ENCODE data around the gene PAX2. TPM values are rescaled to one million over a fixed set of nuclear protein-coding genes. Genes with fewer than 3 reads are reported as not detected.
A peak's percentile ranks its signal among the peaks of the same experiment; 100 is the strongest.

PAX2 gene
- total RNA-seq, 2 donors from 2014 or later = 0.16 TPM; not detected in 1

DNA sequence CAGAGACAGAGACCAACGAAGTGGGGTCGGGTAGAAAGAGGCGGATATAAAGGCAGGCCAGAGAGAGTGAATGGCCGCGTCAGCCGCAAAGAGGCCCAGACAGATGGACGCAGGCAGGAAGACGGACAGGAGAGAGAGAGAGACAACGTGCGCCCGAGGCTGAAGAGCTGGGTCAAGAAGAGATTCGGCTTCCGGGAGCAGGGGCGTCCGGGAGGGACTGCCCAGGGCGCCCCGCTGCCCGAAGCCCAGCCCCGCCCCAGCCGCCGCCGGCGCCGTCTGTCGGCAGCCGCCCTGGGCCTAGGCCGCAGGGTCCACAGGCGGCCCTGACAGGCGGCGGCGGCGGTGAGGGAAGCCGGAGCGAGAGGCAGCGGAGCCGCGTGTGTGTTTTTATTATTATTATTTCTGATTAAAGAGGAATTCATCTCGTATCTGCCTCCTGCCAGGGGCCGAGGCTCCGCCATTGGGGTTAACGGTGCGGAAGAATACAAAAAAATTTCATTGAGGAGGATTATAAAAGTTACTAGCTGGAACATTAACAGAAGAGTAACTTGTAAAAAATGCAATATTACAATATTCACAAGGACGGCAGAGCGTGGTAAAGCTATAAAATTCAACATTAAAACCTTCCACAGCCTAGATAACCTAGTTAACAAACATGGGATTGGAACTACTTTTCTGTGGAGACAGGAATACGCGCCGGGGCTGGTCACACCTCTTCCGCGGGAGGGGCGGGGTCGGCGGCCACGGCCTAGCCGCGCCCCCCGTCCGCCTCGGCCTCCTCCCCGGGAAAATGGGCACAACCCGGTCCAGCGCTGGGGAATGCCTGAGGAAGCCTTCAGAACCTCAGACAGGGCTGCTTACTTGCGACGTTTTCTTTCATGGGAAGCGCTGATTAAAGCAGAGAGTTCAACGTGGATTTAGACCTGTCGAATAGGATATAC lies 29.7 kb upstream of the PAX2 start:
- peaks cover 80% of the 10 kb centered on the region for H3K27me3 Mint-ChIP-seq
- no peak overlapping the region for H3K27ac Mint-ChIP-seq
- H3K4me1 Mint-ChIP-seq = peaks cover 12% of the 10 kb centered on the region
- no peaks in the 10 kb centered on the region for H3K9me3 Mint-ChIP-seq
- H3K36me3 Mint-ChIP-seq (ENCODE audit: low read depth) = no peaks in the 10 kb centered on the region
- peak overlapping the region; percentile 52 for H3K4me3 Mint-ChIP-seq
- ATAC-seq (replicated peaks) = no peak

DNA sequence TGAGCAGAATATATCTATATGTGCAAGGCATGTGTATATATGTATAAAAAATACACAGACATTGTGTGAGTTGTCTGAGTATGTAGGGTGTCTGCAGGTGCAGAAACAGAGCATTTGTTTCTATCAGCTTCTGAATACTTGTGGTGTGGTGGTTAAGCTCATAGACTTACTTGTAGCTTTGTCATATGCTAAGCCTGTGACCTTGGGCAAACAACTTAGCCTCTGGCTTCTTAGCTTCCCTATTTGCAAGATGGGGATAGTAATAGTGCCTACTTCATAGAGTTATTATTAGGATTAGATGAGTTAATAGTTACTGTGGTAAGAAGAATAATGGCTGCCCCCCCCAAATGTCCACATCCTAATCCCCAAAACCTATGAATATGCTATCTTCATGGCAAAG lies 28.2 kb upstream of the PAX2 start:
- Mint-ChIP-seq H3K9me3 (no peaks in the 10 kb centered on the region), H3K4me1 (peaks cover 12% of the 10 kb centered on the region)
- ATAC-seq (replicated peaks) = no peak

DNA sequence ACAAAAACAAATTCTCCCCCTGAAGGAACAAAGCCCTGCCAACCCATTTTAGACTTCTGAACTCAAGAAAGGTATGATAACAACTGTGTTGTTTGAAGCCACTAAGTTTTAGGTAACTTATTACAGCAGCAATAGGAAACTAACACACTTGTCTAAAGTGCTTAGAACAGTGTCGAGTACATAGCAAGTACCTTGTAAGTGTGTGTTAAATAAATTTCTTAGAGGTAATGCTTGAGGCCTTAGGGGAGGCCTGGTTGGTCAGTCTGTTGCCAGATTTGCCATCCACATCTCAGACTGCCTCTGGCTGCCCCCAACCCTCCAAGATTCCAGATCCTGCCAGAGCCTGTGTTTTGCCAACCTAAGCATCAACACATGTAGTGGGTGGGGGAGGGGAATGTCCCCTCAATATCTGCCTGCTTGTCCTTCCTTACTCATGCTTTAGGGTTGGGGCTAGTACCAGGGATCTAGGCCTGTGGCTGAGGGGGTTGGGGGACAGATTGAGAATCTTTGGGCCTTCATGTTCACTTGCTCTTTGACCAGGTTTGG lies 27.1 kb upstream of the PAX2 start:
- Mint-ChIP-seq H3K4me3 (no peak overlapping the region), H3K27ac (no peak overlapping the region), H3K36me3 (ENCODE audit: low read depth) (no peaks in the 10 kb centered on the region), H3K9me3 (no peaks in the 10 kb centered on the region), H3K27me3 (peaks cover 70% of the 10 kb centered on the region), H3K4me1 (peaks cover 13% of the 10 kb centered on the region)
- no peak for ATAC-seq (replicated peaks)

More for the DNA sequence above, 28.2 kb upstream of the PAX2 start:
- Mint-ChIP-seq H3K27me3 (peaks cover 75% of the 10 kb centered on the region), H3K36me3 (ENCODE audit: low read depth) (no peaks in the 10 kb centered on the region), H3K27ac (no peak overlapping the region), H3K4me3 (no peak overlapping the region)

DNA sequence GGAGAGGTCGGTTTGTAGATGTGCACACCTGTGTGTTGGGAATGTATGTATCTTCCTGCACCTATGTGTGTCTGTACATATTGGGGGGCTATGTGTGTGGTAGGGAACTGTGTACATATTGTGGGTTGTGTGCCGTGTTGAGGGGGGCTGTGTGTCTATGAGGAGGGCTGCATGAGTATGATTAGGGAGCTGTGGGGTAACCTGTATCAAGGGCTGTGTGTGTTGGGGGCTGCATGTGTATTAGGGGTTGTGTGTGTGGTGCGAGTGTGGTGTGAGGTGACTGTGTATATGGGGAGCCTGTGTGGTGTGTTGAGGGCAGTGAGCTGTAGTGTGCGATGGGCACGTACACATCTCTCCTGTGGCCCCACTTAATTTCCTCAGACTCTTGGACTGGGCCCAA lies 22.2 kb upstream of the PAX2 start:
- H3K4me1 Mint-ChIP-seq = peaks cover 7% of the 10 kb centered on the region
- H3K4me3 Mint-ChIP-seq = peak overlapping the region; percentile 10
- H3K9me3 Mint-ChIP-seq = no peaks in the 10 kb centered on the region
- ATAC-seq (replicated peaks) = no peak
- no peak overlapping the region for H3K27ac Mint-ChIP-seq
- H3K27me3 Mint-ChIP-seq = peaks cover 68% of the 10 kb centered on the region
- no peaks in the 10 kb centered on the region for H3K36me3 Mint-ChIP-seq (ENCODE audit: low read depth)

DNA sequence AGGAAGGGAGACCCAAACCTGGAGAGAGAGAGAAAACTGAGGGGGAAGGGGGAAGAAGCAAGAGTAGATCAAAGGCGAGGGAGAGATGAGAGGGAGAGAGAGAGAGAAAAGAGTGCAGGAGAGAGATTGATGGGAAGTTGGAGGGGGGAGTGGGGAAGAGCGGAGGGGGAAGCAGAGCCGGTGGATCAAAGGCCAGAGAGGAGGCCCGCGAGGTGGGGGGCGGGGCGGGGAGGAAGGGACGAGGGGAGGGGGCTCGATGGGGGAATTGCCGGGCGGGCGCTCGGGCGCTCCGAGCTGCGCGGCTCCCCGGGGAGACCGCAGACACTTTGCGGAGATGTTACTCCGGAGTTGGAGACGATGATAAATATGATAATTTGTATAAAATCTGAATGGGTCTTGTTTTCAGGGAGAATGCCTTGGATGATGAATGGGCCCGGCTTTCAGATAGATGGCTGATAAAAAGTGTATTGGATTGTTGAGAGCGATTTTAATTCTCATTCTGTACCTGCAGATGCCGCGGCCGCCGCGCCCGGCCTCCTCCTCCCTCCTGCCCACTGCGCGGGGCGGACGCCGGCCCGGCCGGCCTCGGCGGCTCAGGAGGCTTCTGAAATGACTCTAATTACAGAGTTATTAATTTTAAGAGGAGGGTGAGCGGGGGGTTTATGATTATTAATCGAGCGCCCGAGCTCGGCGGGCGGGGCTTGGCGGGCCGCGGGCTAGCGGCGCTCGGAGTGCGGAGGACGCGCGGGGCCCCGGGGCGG lies 21.4 kb upstream of the PAX2 start:
- Mint-ChIP-seq H3K27me3 (peaks cover 69% of the 10 kb centered on the region), H3K4me1 (peaks cover 7% of the 10 kb centered on the region), H3K27ac (no peak overlapping the region), H3K9me3 (no peaks in the 10 kb centered on the region), H3K4me3 (peak overlapping the region; percentile 10), H3K36me3 (ENCODE audit: low read depth) (no peaks in the 10 kb centered on the region)
- no peak for ATAC-seq (replicated peaks)

DNA sequence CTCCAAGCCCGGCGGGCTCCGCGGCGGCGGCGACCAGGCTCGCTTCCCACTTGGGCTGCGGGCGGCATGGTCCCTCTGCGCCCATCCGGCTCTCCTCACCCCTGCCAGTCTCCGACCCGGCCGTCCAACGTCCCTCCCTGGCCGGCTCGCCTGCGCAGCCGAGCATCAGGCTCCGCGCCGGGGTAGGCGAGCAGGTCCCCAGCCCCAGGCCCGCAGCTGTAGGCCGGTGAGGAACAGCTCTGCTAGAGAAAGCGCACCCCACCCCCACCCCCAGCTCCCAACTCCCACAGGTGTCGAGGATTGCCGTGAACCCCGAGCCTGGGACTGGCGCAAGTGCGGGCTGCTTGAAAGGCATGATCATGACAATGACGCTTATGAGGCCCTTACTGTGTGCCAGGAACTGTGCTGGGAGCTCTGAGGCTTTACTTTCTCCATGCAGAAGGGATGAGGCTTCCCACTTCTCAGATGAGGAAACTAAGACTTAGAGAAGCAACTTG lies 20.8 kb upstream of the PAX2 start:
- Mint-ChIP-seq H3K4me1 (peaks cover 7% of the 10 kb centered on the region), H3K27ac (no peak overlapping the region), H3K9me3 (no peaks in the 10 kb centered on the region), H3K36me3 (ENCODE audit: low read depth) (no peaks in the 10 kb centered on the region), H3K4me3 (no peak overlapping the region), H3K27me3 (peaks cover 69% of the 10 kb centered on the region)
- no peak for ATAC-seq (replicated peaks)

DNA sequence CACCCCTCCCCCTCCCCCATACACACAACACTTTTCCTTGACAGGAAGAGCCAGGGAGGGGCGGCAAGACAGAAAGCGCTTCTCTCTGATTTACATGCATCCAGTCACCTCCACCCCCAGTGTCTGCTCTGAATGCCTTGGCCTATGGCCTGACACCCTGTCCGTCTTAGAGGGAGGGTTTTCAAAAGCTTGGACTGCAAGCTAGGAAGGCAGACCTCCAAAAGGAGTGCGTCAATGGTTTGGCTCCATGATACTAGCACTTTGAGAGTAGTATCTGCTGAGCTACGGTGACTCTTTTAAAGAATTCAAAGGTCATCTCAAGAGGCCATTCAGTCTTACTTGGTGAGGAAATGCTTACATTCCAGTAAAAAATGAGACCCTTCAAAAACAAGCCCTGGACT lies 20.3 kb upstream of the PAX2 start:
- Mint-ChIP-seq H3K27me3 (peaks cover 71% of the 10 kb centered on the region), H3K4me1 (peaks cover 9% of the 10 kb centered on the region)

DNA sequence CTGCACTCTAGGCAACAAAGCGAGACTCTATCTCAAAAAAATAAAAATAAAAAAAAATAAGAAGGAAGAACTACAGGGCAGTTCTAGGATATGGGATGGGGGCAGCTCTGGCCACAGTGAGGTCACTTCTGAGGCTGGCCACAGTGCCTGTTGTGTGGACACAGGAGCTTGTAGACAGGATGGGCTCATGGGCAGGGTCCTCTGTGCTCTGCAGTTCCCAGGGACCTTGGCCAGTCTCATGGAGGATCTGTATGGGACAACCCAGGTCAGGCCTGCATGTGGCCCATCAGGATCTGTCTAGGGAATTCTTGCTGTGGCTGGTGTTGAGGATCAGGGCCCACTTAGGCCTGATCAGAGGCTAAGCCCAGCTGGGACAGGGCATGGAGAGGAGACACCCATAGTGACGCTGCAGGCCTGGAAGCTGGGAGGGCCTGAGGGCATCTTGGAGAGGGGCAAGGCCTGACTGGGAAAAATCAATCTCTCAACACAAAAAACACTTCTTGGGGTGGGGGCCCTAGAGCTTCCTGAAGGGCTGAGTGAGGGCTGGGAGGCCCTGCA lies 19.4 kb upstream of the PAX2 start:
- no peak overlapping the region for H3K4me3 Mint-ChIP-seq
- H3K36me3 Mint-ChIP-seq (ENCODE audit: low read depth) = peaks cover 5% of the 10 kb centered on the region
- H3K27me3 Mint-ChIP-seq = peaks cover 68% of the 10 kb centered on the region
- H3K4me1 Mint-ChIP-seq = peaks cover 13% of the 10 kb centered on the region
- no peaks in the 10 kb centered on the region for H3K9me3 Mint-ChIP-seq
- ATAC-seq (replicated peaks) = no peak
- H3K27ac Mint-ChIP-seq = no peak overlapping the region

More for the DNA sequence above, 20.3 kb upstream of the PAX2 start:
- peaks cover 1% of the 10 kb centered on the region for H3K36me3 Mint-ChIP-seq (ENCODE audit: low read depth)
- no peaks in the 10 kb centered on the region for H3K9me3 Mint-ChIP-seq
- ATAC-seq (replicated peaks) = no peak
- H3K27ac Mint-ChIP-seq = no peak overlapping the region
- H3K4me3 Mint-ChIP-seq = no peak overlapping the region

DNA sequence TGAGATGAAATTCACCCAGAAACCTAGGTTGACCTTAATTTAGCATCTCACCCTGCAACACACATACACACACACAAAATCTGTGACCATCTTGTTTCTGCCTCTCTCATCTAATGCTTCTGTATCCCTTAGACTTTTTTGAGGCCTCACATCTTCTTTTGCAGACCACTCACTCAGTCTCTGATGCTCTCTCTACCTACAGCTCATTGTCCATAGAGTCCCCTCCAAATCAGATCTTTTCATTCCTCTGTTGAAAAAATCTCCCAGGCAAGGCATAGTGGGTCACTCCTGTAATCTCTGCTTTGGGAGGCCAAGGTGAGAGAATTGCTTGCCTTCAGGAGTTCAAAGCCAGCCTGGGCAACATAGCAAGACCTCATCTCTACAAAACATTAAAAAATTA lies 17.6 kb upstream of the PAX2 start:
- ATAC-seq (replicated peaks) = no peak
- Mint-ChIP-seq H3K27me3 (peaks cover 77% of the 10 kb centered on the region), H3K4me1 (peaks cover 13% of the 10 kb centered on the region), H3K36me3 (ENCODE audit: low read depth) (peaks cover 5% of the 10 kb centered on the region), H3K9me3 (no peaks in the 10 kb centered on the region), H3K4me3 (no peak overlapping the region), H3K27ac (no peak overlapping the region)

DNA sequence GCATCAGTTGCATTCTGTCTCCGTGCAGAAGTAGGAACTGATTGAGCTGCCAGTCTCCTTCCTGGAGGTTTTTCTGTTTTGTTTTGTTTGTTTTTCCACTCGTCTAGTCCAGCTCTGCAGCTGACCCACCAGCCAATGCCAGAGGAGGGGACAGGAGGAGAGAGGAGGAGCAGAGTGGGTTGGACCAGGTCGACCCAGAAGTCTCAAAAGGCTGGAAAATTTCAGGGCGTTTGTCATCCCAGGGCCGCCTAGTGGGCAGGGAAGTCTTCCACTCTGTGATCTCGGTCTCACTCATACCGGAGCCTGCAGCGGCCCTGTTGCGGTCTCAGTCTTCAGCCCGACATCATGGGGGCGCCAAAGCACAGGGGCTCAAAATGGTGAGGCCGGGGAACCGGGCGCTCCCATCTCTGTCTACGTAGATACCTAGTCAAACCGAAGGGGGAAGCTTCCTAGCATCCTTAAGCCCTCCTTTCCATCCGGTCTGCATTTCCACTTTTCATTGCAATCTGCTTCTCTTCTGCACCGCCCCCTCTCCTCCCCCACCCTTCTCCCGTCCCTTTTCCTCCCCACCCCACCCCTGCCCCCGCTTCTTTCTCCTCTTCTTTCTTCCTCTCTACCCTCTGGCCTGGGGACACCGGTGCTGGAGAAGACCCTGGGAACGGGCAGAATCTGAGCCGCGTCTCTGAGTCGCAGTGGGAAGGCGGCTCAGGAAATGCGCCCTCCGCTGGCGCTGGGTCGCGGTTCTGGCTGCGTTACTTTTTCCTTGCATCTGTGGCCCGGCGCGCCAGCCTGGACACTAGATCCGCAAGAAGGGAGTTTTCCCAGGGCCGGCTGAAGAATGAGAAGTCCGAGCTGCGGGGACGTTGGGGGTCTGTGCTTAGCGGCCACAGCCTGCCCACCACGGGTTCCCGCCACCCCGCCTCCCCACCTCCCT lies 16.2 kb upstream of the PAX2 start:
- H3K4me3 Mint-ChIP-seq = peak overlapping the region; percentile 68
- peaks cover 70% of the 10 kb centered on the region for H3K27me3 Mint-ChIP-seq
- no peak overlapping the region for H3K27ac Mint-ChIP-seq
- H3K36me3 Mint-ChIP-seq (ENCODE audit: low read depth) = peaks cover 5% of the 10 kb centered on the region
- no peaks in the 10 kb centered on the region for H3K9me3 Mint-ChIP-seq
- H3K4me1 Mint-ChIP-seq = peaks cover 6% of the 10 kb centered on the region
- ATAC-seq (replicated peaks) = peak; percentile 38

DNA sequence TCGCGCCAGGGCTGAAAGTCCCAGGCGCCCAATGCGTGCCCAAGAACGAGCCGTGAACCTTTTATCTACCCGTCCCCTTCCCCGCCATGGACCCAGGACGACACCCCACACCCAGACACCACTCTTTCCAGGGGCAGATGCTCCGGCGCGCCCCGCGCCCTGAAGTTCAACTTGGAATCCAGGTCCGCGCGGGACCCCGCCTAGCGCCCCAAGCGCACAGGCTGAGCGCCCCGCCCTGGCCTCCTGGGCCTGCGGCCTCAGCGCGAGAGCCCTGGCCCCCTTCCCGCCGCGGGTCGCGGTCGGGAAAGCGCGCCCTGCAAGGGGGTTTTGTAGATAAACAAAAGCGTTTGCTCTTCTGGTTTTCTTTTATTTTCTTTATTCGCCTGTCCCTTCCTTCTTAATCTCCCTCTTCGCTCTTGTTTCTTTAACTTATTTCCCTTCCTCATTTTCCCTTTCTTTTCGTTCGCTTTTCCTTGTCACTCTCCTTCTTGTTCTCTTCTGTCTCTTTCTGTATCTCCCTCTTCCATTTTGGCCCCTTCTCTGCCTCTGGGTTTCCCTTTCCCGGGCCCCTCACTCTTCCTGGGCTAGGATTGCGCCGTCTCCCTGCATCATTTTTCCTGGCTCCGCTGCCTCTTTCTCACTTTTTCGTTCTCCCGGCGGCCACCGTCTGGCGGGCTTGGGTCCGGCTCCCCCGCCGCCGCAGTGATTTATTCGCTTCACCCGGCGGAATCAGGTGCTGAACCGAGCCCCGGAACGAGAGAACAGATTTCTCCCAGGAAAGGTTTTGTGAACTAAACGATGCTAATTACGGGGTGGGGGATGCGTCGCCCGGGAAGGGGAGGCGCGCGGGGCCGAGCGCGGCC lies 15.3 kb upstream of the PAX2 start:
- H3K27me3 Mint-ChIP-seq = peaks cover 76% of the 10 kb centered on the region
- no peak overlapping the region for H3K27ac Mint-ChIP-seq
- H3K4me3 Mint-ChIP-seq = peak overlapping the region; percentile 68
- H3K36me3 Mint-ChIP-seq (ENCODE audit: low read depth) = peaks cover 5% of the 10 kb centered on the region
- peaks cover 6% of the 10 kb centered on the region for H3K4me1 Mint-ChIP-seq
- ATAC-seq (replicated peaks) = no peak
- H3K9me3 Mint-ChIP-seq = no peaks in the 10 kb centered on the region

DNA sequence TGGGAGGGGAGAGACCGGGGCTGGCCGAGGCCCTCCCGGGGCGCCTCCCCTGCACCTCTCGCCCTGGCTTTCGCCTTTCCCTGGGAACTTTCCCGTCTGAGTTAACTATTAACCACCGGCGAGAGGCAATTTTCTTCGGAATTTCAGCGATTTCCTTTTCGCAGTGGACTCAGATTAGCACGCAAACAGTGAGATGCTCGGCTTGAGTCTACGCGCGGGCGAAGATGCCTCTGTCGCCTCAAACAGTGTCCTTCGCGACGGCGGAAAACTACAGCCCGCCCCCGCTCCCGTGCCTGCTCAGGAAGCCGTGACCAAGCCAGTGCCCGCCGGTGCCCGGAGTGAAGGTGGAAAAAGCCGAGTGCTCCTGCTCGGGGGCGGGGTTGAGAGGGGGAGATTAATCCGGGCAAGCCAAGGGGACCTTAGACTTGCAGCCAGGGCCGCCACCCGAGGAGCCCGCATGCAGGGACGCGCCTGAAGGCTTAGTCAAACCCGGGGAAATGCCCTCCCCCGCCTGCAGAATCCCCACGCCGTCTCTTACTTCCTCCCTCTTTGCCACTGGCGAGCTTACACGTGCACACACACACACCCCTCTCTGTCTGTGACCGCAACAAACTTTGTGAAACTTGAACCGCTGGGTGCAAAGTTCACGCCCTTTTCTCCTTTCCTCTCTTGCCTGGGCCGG lies 14.5 kb upstream of the PAX2 start:
- peaks cover 5% of the 10 kb centered on the region for H3K36me3 Mint-ChIP-seq (ENCODE audit: low read depth)
- peak overlapping the region; percentile 68 for H3K4me3 Mint-ChIP-seq
- peaks cover 73% of the 10 kb centered on the region for H3K27me3 Mint-ChIP-seq
- ATAC-seq (replicated peaks) = peak; percentile 78
- H3K4me1 Mint-ChIP-seq = peaks cover 6% of the 10 kb centered on the region
- H3K27ac Mint-ChIP-seq = no peak overlapping the region
- H3K9me3 Mint-ChIP-seq = no peaks in the 10 kb centered on the region

All from activated T-helper 17 cell treated with anti-CD3 and anti-CD28 coated beads, Interleukin-2, amount 50 U/mL, for 72 hours (primary cell).